HG02840 (cell line): ENCODE measurements around the gene CARD9.

ENCODE experiments used
- ATAC-seq: cut with Tn5 transposase; IDR thresholded peaks from one replicate; pipeline ENCODE4 v1.9.1; 2021; ENCODE audit warnings: mild to moderate bottlenecking, moderate library complexity, moderate number of reproducible peaks; ENCODE audit not compliant: unreplicated experiment, low FRiP score

CARD9 gene

GRCh38 chr9:136381966-136382513 lies 8.6 kb upstream of the CARD9 start:
- ATAC-seq = no peak

DNA sequence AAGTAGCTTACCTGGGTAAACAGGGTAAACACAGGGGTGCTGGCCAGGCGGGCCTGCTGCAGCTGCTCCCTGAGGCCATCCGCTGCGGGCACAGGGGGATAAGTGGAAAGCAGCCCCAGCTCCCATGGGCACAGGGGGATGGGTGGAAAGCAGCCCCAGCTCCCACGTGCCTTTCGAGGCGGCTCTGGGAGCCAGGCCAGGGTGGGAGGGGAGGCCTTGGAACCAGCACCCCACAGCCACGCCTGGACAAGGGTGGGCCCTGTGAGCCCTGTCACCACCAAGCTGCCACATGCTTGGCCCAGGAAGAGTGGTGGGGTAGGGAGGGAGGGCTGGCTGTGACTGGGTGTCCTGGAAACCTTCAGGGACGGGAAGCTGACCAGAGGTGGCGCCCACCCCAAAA lies 7.8 kb upstream of the CARD9 start:
- ATAC-seq = no peak

- ATAC-seq = no peak
These were observed 6.9 kb upstream of the CARD9 start for GRCh38 chr9:136380381-136380780.

GRCh38 chr9:136379891-136380290 lies 6.4 kb upstream of the CARD9 start:
- no peak for ATAC-seq

GRCh38 chr9:136379401-136379800 lies 5.9 kb upstream of the CARD9 start:
- ATAC-seq = no peak

DNA sequence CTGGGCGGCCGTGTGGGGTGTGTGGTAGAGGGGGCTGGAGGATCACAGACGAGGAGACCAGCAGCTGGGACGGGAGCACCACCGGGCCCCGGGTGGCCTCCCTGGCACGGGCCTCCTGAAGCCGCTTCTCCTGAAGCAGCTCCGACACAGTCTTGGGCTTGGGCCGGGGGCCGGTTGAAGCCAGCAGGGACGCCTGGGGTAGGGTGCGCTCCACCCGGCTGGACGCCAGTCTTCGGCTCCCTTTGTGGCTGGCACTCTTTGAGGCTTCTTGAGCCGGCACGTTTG lies 5.5 kb upstream of the CARD9 start:
- no peak for ATAC-seq

GRCh38 chr9:136378170-136379002 lies 4.9 kb upstream of the CARD9 start:
- ATAC-seq = no peak

DNA sequence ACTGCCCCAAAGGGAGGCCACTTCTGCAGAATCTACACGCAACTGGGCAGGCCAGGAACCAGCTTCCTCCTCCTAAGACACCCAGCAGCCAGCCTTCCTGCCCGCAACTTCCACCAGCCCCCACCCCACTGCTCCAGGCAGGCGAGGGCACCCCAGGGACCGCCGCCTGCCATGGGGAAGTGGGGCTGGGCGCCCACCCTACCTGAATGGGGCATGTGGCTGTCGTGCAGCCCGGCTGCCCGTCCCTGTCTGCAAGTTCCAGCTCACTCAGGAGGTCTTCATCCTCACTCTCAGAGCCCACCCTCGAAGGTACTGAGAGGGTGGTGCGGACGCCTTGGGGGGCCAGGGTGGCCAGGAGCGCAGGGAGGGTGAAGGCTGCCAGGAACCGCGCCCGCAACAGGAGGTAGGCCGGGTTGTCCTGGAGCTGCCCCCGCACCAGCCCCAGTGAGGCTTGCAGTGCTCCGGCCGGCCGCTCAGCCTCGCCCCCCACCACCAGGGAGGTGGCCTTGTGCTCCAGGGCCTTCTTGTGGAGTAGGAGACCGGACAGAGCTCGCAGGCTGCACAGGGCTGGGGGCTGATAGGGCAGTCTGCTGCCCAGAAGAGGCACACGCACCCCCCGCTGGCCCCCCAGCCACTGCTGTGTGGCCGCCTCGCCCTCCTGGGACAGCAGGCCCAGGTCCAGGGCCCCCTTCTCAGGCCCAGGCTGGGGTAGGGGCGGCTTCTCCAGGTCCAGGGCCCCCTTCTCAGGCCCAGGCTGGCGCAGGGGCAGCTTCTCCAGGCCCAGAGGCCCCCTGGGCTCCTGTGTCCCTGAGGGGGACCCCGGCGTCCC lies 4.1 kb upstream of the CARD9 start:
- no peak for ATAC-seq

GRCh38 chr9:136376457-136376856 lies 3.0 kb upstream of the CARD9 start:
- ATAC-seq = no peak

- no peak for ATAC-seq
These were observed 1.6 kb upstream of the CARD9 start for GRCh38 chr9:136375096-136375495.

- ATAC-seq = no peak
These were observed 710 bp upstream of the CARD9 start for GRCh38 chr9:136374183-136374575.

GRCh38 chr9:136372561-136373299 lies 739 bp downstream of the CARD9 start:
- no peak for ATAC-seq

GRCh38 chr9:136372006-136372405 lies 1.5 kb downstream of the CARD9 start:
- ATAC-seq = no peak

GRCh38 chr9:136371533-136371880 lies 2.0 kb downstream of the CARD9 start:
- no peak for ATAC-seq

DNA sequence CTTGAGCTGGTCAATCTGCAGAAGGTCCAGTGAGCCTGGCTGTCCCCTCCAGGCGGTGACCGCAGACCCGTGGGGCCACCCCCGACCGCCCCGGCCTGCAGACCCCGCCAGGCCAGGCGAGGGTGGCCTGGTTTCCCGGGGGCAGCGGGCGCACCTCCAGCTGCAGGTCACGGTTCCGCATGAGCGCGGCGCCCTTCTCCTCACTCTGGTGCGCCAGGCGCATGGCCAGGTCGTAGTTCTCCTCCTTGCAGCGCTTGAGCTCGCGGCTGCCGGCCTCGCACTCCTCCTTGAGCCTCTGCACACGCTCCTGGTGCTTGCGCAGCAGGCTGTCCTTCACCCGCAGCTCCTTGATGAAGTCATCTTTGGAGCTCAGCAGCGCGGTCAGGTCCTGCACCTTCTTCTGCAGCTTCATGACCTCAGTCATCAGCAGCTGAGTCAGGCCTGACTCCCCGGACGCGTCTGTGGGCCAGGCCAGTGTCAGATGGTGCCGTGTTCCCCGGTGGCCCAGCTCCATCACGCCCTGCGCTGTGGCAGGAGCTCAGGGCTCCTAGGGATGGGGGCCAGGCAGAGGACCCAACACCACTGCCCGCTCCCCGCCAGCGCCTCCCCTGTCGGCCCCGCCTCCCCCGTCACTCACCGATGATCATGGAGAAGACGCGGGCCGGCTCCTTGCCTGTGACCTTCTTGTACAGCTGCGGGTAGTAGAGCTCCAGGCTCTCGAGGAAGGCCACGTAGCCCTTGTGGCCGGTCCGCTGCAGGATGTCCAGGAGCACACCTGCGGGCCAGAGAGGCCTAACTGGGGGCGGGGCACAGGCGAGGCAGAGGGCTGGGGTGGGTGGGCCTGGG lies 2.6 kb downstream of the CARD9 start:
- no peak for ATAC-seq

- ATAC-seq = no peak
These were observed 3.4 kb downstream of the CARD9 start for GRCh38 chr9:136370037-136370436.

DNA sequence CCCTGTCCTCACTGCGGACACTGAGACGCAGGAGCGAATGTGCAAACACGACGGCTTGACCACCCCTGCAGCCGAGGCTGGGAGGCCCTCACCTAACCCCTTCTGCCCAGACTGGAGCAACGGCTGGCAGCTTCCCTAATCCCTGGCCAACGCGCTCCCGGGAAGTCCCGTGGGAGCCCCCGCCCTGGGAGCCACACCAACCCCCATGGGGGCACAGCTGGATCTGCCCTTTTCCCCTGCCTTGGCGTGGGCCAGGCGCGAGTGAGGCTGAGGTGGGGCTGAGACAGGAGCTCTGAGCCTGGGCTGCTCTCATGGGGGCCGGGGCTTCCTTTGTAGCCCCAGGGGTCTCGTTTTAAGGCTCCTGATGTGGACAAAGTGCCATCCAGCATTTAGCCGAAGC lies 5.3 kb downstream of the CARD9 start:
- ATAC-seq = no peak

- no peak for ATAC-seq
These were observed 5.9 kb downstream of the CARD9 start for GRCh38 chr9:136367296-136368145.

DNA sequence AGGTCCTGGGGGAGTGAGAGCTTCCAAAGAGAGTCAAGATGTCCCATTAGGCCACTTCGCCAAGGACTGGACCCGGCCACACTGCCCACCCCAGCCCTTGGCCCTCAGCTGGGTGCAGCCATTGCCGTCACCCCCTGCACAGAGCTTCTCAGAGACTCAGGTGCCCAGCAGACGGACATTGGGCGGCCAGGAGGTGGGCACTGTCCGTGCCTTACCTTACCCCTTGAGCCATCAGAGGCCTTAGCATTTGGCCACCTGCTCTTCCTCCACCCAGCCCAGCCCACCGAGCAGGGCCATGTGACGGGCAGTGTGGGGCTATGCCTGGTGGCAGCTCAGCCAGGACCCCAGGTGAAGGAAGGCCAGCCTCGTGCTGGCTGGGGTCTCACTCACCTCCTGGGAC lies 6.6 kb downstream of the CARD9 start:
- ATAC-seq = no peak
